ENCODE results near the gene CBX1. TPM values are rescaled to one million over a fixed set of nuclear protein-coding genes. Genes with fewer than 3 reads are reported as not detected.

Gene CBX1
- total and polyA plus RNA-seq, 8 donors, result 7.9 to 24.1 (median 12.0) TPM

DNA sequence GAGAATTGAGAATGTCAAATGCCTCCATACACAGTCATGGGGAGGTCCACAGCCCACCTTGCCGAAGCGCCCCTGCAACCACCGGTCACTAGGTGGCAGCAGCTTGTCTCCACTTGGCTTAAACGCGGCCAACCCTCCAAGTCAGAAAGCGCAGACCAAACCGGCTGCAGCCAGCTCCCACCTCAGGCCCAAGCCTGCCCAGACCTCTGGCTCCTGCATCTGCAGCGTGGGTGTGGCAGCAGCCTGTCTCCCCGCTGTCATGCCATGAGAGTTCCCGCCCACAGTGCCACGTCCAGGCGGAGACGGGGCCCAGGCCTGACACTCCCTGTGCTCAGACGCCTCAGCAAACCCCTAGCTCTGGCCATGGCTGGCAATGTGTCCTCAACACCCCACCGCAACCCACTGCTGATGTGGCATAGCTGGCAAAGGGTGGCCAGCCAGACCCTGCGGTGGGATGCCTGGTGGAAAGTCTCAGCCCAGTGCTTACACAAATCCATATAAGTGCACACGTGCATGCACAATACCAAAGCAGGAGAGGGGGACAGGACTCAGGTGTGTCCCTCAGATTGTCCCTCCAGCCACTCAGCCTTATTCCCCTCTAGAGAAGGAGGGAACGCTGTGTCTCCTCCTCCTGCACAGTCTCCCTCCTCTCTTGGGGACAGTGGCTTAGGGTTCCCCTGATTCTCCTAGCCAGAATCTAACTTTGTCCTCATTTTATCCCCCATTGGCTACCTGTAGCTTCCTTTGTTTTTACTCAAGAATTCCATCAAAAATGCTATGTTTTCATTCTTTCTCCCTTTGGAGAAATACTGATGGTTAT, 74.6 kb downstream of the CBX1 start:
- ATAC-seq, result peak; percentile 22 to 59 (median 48)
- peak; percentile 68 to 92 (median 80) for DNase-seq
- Histone ChIP-seq H3K4me1 (peaks cover 24 to 30% (median 28%) of the 10 kb centered on the region in 3 donors), H3K9me3 (no peaks in the 10 kb centered on the region), H3K27me3 (no peaks in the 10 kb centered on the region), H3K4me3 (no peak overlapping the region), H3K36me3 (no peaks in the 10 kb centered on the region), H3K27ac (no peak overlapping the region)
- TF ChIP-seq, protein P1, sequence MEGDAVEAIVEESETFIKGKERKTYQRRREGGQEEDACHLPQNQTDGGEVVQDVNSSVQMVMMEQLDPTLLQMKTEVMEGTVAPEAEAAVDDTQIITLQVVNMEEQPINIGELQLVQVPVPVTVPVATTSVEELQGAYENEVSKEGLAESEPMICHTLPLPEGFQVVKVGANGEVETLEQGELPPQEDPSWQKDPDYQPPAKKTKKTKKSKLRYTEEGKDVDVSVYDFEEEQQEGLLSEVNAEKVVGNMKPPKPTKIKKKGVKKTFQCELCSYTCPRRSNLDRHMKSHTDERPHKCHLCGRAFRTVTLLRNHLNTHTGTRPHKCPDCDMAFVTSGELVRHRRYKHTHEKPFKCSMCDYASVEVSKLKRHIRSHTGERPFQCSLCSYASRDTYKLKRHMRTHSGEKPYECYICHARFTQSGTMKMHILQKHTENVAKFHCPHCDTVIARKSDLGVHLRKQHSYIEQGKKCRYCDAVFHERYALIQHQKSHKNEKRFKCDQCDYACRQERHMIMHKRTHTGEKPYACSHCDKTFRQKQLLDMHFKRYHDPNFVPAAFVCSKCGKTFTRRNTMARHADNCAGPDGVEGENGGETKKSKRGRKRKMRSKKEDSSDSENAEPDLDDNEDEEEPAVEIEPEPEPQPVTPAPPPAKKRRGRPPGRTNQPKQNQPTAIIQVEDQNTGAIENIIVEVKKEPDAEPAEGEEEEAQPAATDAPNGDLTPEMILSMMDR (IDR thresholded peaks at IDR 0.05), result peak; percentile 58 to 75 (median 68)
- no peak for FAIRE-seq
- WGBS, 2 donors, result 20 to 22% methylated on average over 17 to 18 of the region's 18 CpGs
- intact Hi-C loops (cut with DNase I), result loop anchor here in 2 of 3 donors (5.0 kb wide), 2 partner anchors 51 to 106 kb away; no protein-coding TSS in a partner anchor

DNA sequence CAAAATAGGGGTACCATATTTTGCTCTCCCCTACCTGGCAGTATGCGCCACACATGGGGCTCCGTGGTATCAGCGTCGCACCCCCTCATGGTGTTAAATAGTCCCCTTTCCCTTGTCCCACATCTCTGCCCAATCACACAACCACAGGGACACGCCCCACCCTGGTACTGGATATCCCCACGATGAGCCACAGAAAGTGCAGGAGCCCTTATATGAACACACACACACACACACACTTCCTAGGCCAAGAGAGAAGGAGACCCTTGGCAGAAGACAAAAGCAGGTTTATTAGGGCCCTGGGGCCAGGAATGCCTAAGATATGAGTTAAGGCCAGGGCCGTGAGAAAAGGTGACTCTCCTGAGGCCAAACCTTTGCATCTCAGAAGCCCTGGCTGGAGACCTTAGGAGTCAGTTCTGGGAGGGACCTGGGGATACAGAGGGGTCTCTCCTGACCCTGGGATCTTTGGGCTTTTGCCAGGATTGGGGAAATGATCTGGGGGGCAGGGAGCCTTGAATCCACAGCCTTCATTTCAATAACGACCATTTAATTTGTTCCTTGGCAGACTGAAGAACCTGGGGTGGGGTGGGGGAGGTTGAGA, 75.3 kb downstream of the CBX1 start:
- no peak for ATAC-seq
- FAIRE-seq, result no peak
- 25 to 33% methylated on average over 8 of the region's 8 CpGs for WGBS, 2 donors
- no peaks in the 10 kb centered on the region for H3K27me3 ChIP-seq
- H3K27ac ChIP-seq, result peak overlapping the region in 2 of 4 donors; percentile 44 to 71
- H3K4me1 ChIP-seq, result peaks cover 24 to 30% (median 28%) of the 10 kb centered on the region in 3 donors
- TF ChIP-seq, protein P1 (IDR thresholded peaks at IDR 0.05), result no peak
- intact Hi-C loops (cut with DNase I), result loop anchor here in 2 of 3 donors (5.0 kb wide), 2 partner anchors 51 to 106 kb away; no protein-coding TSS in a partner anchor
- H3K36me3 ChIP-seq, result no peaks in the 10 kb centered on the region
- peak in 3 of 6 donors; percentile 14 to 38 (median 33) for DNase-seq
- H3K9me3 ChIP-seq, result no peaks in the 10 kb centered on the region
- H3K4me3 ChIP-seq, result peak overlapping the region in 3 of 4 donors; percentile 9 to 53 (median 28)

DNA sequence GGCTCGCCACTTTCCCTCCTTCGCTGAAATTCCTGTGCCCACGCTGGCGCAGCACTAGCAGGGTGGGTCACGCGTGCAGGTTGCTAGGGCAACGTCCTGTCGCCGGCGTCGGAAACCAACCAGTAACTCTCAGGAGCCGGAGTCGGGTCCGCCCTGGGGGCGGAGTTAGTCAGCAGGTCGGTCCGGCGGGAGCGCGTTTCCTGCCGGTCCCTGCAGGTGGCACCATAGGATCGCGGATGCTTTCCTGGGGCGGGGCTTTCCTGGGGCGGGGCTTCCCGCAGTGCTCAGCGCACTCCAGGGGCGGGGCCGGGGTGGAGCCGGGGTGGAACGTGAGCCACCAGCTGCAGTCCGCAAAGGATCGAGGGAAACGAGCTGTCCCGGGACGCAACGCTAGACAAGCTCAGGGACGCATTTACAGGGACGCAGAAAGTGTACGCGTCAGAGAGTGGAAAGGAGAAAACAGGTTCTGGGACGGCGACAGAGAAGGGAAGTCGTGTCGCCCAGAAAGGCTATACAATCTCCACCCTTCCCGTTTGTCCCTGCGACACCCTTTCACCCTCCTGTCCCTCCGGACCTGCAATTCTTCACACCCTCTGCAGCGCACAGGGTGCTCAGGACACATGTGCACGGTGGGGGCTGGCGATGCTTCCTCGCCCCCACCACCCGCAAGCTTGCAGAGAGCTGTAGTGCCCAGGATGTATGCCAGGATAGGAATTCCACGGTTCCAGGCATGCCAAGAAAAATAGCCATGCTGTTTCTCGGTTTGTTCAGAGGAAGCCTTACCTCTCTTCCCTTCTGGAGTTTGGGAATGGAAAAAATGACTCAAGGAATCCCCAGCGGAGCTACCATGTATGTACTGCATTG, 76.0 kb downstream of the CBX1 start:
- TF ChIP-seq, protein P1 (IDR thresholded peaks at IDR 0.05), result peak; percentile 60 to 75 (median 68)
- peak overlapping the region in 3 of 4 donors; percentile 9 to 53 (median 37) for H3K4me3 ChIP-seq
- no peaks in the 10 kb centered on the region for H3K27me3 ChIP-seq
- intact Hi-C loops (cut with DNase I), result loop anchor here in 2 of 3 donors (5.0 kb wide), 2 partner anchors 52 to 107 kb away; no protein-coding TSS in a partner anchor
- no peak for FAIRE-seq
- H3K36me3 ChIP-seq, result no peaks in the 10 kb centered on the region
- no peaks in the 10 kb centered on the region for H3K9me3 ChIP-seq
- peaks cover 24 to 30% (median 28%) of the 10 kb centered on the region in 3 donors for H3K4me1 ChIP-seq
- DNase-seq, result peak; percentile 94 to 99 (median 99)
- ATAC-seq, result peak; percentile 81 to 91 (median 86)
- H3K27ac ChIP-seq, result peak overlapping the region; percentile 6 to 71 (median 42)
- WGBS, 2 donors, result 0 to 1% methylated on average over 47 to 56 of the region's 56 CpGs

DNA sequence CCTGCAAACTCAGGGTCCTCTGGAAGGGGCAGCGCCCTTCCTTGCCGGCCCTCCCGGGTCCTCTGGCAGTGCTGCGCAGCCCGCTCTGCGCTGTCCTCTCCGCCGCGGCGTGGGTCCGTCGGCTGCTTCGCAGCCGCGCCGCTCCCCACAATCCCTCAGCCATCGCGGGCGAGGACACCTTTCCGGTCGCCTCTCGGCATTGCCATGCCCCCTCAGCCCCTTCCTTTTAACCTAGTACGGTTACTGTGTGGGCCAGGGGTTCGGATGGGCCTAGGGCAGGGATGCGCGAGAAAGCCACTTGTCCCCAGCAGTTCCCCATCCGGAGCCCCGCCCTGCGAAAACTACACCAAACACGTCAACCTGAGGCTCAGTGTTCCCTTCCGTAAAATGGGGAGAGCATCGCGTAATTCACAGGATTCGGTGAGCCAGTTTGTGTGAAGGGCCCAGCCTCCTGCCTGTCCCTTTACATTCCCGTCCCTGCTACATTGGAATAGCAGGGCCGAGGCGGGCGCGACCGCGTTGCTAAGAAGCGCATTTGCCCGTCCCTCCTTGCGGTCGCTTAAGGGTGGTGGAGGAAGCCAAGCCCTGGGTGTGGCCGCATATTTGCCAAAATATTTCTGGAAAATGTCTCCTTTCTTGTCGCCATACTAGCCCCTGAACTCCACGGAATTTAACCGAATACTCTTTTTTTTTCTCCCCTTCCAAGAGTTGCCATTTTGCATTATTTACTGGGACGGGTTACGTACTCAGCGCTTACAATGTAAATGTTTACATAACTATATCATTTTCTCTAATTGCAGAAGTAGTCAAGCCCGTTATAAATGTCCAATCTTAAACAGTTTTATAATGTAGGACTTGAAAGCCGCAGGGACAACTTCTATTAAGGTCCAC, 76.9 kb downstream of the CBX1 start:
- ATAC-seq, result peak; percentile 0 to 26 (median 5)
- Histone ChIP-seq H3K9me3 (no peaks in the 10 kb centered on the region), H3K4me1 (peaks cover 24 to 30% (median 28%) of the 10 kb centered on the region in 3 donors), H3K4me3 (peak overlapping the region; percentile 18 to 53 (median 32)), H3K36me3 (no peaks in the 10 kb centered on the region), H3K27ac (peak overlapping the region; percentile 63 to 86 (median 76)), H3K27me3 (no peaks in the 10 kb centered on the region)
- 2 to 3% methylated on average over 51 to 54 of the region's 54 CpGs for WGBS, 2 donors
- FAIRE-seq, result no peak
- intact Hi-C loops (cut with DNase I), result loop anchor here in 2 of 3 donors (5.0 kb wide), 3 partner anchors 53 to 182 kb away; partner anchors contain the start of gene SCRN2 (in 1 of the 2)
- TF ChIP-seq, protein P1 (IDR thresholded peaks at IDR 0.05), result no peak
- DNase-seq, result peak in 4 of 6 donors; percentile 38 to 69 (median 56)

Measured in pancreas (tissue), 10 donors.